GDM1 (cell line): ENCODE data around the gene PTMS.
"Not testable (repeated sequence)": the region's sequence is repeated elsewhere in the genome, so short reads cannot be mapped to it uniquely, and the experiment has no call there.

Experiments
- DNase-seq: peaks from one replicate; lab custom pipeline; 2025; lab: John Stamatoyannopoulos, UW

PTMS gene, protein sequence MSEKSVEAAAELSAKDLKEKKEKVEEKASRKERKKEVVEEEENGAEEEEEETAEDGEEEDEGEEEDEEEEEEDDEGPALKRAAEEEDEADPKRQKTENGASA

DNA sequence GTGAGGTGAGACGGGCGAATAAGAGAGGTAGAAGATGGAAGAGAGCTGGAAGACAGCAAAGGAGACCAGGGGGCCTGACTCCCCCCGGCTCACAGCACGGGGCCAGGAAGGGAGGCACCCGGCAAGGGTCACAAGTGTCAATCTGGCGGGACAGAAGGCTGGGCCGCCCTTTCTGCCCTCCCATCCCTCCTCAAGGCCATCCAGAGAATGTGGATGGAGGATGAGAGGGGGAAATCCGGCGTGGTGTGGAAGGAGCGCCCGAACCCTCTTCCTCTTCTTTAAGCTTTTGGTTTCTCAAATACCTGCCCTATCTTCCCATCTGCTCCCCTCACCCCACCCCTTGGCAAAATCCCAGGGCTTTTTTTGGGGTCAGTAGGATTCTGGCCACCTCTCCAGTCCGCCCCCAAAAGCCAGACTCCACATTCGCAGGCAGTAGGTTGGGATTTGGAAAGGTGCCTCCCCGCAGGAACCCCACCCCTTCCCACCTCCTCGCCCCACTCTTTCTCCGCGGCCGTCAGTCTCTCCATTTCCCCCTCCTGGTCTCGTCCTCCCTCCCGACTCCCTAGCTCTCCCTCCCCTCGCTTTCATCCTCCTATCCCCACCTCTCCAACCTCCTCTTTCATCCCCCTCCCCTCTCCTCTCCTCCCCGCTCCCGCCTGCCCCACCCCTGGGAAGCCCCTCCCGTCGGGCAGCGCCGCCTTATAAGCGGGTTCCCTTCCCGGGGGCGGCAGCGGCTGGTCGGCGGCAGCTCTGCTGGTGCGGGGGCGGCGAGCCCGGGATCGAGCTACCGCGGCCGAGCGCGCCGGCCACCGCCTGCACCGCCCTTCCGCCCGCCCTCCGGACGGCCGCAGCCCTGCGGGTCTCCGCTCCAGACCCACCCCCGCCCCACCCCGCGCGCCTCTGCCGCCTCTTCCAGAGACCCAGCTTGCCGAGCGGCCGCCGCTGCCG is at the start of gene PTMS:
Gene PTMS (plus strand): TSS at position 730 of the 948 bp plus-strand sequence. CDS start 343 bp downstream, outside the sequence.
- DNase-seq = peak; percentile 69

DNA sequence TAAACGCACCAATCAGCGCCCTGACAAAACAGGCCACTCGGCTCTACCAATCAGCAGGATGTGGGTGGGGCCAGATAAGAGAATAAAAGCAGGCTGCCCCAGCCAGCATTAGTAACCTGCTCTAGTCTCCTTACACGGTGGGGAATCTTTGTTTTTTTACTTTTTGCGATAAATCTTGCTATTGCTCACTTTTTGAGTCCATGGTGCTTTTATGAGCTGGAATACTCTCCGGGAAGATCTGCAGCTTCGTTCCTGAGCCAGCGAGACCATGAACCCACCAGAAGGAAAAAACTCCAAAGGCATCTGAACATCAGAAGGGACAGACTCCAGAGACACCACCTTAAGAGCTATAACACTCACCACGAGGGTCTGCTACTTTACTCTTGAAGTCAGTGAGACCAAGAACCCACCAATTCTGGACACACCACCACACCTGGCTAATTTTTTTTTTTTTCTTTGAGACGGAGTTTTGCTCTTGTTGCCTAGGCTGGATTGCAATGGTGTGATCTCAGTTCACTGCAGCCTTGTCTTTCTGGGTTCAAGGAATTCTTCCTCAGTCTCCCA is 49.2 kb upstream of the PTMS start:
- DNase-seq = no peak

DNA sequence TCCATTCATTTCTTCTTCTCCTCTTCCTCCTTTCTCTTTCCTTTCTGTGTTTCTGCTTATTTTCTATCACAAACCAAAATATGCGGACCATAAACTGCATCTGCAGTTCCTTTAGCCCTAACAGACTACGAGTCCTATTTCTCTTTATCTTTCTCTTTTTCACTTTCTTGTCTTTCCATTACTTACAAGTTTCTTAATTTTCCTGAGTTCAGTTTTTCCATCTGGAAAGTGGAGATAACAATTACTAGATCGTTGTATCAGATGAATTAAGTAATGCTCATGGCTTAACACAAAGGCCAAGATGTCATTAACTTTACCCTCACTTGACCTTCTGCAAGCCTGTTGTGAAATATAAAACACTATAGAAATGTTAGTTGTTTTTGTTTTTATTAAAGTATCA is 43.3 kb upstream of the PTMS start:
- no peak for DNase-seq

DNA sequence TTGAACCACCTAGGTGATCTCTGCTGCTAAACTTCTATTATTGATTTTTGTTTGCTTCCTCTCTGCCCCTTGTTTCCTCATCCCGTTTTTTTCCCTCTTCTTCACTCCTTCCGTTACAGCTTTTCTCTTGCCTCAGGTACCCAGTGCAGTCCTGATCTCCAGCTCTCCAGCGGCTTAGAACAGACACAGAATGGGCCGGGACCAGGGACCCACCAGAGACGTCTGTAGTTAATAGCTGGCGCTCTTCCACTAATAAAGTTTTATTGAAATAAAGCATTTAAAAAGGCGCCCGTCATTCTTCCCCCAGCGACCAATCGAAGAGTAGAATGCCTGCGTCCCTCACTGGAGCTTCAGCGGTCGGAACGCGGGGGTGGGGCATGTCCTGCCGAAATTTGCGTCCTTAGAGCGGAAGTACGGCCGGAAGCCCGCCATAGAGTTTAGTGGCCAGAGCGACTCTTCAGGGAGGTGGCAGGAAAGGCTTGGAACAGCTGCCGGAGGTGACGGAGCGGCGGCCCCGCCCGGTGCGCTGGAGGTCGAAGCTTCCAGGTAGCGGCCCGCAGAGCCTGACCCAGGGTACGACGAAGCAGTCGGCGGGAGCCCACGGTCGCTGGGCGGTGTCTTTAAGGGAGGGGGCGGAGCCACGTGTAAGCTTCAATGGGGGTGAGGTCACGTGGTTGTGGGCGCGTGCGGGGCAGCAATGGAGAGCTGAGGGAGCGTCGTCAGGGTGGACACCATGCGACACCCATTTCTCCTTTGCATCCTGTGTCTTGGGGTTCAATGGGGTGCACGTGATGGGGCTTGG is 42.4 kb upstream of the PTMS start, which contains the start of gene COPS7A:
Gene COPS7A (plus strand): TSS at position 440 of the 802 bp plus-strand sequence. CDS start 611 bp downstream, outside the sequence.
- DNase-seq = peak; percentile 99

DNA sequence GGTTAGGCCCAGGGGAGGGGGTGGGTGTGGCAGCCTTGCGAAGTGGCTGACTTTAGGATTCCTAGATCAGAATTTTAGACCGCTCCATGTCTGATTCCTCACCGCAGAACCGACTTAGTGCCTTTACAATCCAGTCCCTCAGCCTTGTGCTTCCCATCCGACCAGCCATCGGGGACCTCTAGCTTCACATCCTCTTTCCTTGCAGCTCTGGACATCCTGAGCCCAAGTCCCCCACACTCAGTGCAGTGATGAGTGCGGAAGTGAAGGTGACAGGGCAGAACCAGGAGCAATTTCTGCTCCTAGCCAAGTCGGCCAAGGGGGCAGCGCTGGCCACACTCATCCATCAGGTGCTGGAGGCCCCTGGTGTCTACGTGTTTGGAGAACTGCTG is 41.8 kb upstream of the PTMS start:
- peak; percentile 45 for DNase-seq

DNA sequence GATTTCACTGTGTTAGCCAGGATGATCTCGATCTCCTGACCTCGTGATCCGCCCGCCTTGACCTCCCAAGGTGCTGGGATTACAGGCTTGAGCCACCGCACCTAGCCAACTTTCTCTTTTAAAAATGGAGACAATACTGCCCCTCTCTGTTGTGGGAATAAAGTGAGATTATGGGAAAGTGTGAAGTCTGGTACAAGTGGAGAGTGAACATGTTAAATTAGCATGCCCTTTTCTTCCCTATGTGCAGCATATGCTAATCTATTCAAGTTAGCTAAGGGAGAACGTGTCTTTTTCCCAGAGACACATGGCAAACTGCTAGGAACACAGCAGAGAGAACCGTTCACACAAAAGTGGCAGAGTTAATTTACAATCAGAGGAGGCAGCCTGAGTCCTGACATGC is 40.8 kb upstream of the PTMS start:
- DNase-seq = no peak

DNA sequence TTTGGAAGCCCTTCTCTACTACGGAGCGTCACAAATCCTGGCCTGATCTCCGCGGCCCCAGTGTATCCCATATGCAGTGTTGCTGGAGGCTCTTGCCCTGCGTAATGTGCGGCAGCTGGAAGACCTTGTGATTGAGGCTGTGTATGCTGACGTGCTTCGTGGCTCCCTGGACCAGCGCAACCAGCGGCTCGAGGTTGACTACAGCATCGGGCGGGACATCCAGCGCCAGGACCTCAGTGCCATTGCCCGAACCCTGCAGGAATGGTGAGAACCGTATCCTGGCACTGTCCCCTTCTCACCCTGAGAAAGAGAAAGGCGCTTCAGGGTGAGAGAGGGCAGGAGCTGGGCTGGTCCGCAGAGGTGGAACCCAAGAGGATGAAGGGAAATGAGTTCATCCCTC is 37.0 kb upstream of the PTMS start:
- DNase-seq = no peak

DNA sequence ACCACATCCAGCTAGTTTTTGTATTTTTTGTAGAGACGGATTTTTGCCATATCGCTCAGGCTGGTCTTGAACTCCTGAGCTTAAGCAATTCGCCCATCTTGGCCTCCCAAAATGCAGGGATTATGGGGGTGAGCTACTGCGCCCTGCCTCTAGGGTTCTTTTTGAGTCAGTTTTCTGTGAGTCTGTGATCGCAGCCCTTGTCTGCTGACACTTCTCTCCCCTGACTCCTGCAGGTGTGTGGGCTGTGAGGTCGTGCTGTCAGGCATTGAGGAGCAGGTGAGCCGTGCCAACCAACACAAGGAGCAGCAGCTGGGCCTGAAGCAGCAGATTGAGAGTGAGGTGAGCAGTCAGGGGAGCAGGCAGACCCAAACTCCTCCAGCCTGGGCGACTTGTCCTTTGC is 36.0 kb upstream of the PTMS start:
- DNase-seq = no peak

DNA sequence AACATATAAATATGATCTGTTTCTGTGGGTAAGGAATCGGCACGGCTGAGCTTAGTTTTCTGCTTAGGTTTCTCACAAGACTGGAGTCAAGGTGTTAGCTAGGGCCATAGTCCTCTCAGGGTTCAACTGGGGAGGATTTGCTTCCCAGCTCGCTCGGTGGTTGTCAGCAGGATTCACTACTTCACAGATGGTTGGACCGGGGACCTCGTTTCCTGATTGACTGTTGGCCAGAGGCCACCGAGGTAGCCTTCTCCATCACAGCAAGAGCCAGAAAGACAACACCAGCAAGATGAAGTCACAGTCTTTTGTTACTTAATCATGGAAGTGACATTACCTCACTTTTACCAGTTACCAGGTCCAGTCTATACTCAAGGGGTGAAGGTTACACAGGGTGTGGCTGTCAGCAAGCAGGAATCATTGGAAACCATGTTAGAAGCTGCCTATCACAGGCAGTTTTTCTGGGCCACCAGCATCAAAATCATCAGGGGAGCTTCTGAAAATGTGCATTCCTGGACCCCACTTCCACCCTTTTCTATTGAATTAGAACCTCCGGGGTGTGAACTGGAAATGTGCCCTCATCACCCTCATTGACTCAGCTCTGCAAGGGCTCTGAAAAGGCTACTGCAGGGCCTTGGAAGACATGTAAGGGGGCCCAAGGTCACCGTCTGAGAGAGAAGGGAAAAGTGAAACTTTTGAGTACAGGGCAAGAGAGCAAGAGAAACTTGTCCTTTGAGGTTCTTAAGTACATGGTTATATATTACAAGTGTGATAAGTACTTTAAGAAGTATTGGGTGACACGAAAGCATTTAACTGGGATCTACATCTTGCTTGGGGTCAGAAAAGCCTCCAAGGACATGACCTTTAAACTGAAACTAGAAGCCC is 31.4 kb upstream of the PTMS start:
- DNase-seq = no peak

DNA sequence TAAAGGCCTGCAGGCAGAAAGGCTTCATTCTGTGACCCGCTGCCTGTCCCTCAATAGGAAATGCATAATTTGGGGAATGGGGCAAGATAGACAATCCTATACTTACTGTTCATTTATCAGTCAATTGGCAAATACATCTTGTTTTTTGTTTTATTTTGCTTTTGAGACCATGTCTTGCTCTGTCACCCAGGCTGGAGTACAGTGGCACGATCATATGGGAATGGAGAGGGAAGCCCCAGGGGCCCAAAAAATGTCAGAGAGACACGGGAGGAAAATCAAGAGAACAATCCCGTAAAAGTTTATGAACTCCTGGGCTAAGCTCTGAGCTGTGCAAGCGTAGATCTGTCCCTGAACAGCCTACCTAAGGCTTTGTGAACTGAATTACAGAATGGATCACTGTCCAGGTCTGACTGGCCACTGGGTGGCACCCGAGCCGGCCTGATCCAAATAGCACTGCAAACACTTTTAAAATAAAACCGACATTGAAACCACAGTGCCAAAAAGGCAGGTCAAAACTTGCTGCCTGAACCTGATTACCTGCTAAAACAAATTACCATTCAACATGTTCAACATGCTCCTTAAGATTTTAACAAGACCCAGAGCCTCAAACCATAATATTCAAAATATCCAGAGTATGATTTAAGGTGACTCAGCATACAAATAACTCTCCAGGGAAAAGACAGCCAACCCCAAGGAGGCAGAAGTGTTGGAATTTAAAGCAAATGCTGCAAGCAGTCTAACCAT is 30.5 kb upstream of the PTMS start:
- DNase-seq = peak; percentile 44

DNA sequence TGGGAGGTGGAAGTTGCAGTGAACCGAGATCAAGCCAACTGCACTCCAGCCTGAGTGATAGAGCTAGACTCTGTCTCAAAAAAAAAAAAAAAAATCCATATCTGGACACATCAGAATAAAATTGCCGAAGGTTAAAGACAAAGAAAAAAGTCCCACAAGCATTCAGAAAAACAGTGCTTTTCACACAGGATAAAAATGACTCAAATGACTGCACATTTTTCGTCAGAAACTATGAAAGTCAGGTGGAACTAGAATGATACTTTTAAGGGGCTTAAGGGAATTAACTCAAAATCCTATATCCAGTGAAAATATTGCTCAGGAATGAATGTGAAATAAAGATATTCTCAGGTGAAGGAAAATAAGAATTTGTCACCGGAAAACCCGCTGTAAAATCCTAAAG is 29.4 kb upstream of the PTMS start:
- DNase-seq = no peak

DNA sequence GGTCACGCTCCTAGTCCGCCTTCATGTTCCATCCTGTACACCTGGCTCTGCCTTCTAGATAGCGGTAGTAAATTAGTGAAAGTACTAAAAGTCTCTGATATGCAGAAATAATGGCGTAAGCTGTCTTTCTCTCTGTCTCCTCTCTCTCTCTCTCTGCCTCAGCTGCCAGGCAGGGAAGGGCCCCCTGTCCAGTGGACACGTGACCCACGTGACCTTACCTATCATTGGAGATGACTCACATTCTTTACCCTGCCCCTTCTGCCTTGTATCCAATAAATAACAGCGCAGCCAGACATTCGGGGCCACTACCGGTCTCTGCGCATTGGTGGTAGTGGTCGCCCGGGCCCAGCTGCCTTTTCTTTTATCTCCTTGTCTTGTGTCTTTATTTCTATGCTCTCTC is 24.1 kb upstream of the PTMS start:
- DNase-seq = not testable (repeated sequence)

DNA sequence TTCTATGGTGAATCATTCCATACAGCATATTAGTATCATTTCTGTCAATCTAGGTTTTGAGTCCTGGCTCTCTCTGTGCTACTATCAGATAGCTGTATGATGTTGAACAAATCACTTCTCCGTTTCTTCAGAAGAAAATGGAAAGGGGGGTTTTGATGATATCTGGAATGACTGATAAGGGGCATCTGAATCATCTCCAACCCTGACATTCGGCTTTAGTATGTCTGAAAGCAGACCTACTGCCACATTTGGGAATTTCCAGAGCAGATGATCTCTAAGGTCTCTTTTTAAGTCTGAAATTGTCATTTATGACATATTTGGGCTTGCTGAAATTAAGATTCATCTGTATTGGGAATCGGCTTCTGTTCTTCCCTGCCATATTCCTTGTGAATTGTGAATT is 23.3 kb upstream of the PTMS start:
- DNase-seq = no peak

DNA sequence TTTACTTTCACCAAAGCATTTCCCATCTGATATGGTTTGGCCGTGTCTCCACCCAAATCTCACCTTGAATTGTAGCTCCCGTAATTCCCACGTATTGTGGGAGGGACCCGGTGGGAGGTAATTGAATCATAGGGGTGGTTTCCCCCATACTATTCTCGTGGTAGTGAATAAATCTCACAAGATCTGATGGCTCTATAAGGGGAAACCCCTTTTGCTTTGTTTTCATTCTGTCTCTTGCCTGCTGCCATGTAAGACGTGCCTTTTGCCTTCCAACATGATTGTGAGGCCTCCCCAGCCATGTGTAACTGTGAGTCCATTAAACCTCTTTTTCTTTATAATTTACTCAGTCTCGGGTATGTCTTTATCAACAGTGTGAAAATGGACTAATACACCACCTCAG is 22.9 kb upstream of the PTMS start:
- not testable (repeated sequence) for DNase-seq

DNA sequence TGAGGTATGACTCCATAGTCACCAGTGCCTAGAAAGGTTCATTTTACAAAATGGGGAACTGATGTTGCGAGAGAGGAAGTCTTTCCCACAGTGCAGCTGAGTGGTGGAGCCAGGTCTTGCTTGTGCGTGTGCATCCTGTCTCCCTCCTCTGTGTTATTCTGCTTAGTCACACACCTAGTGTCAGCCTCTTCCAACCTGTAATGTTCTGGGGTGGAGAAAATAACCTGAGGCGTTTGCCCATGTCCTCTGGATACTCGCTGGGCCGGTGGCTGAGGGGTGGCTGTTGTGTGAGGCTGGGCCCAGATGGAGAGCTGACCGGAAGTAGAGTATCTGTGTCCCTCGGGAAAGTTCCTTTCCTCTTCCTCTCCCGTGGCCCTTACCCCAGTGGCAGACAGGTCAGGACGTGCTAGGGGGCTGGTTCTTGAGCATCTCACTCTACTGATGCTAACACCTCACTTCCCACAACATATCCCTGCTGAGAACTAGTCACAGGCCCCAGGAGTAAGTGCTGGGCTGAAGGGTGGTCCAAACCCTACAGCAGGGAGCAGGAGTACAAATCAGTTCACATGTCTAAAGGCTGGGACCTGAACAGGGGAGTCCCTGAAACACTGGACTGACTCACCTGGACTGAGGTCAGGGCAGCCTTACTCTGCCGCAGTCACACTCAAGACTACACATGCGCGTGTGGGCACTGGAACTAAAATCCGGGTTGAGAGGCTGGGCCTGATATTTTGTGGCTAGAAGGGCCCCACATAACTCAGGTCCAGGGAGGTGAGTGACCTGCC is 20.2 kb upstream of the PTMS start:
- DNase-seq = peak; percentile 81

DNA sequence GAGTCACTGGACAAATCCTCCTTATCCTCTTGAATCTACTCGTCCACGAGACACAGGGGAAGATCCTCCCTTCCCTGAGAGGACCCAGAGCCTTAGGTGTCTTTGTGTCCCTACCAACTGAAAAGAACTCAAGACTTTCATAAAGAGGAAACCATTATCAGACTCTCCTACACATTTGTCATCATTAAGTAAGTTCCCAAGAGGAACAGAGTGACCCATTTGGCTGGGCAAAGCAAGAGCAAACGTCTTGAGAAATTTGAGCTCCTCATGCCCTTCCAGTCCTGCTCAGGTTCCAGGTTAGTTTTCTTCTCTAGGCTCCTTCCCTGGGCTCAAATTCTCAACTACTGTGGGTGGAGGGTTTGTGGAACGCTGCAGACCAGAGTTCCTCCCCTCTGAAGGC is 18.9 kb upstream of the PTMS start:
- no peak for DNase-seq

DNA sequence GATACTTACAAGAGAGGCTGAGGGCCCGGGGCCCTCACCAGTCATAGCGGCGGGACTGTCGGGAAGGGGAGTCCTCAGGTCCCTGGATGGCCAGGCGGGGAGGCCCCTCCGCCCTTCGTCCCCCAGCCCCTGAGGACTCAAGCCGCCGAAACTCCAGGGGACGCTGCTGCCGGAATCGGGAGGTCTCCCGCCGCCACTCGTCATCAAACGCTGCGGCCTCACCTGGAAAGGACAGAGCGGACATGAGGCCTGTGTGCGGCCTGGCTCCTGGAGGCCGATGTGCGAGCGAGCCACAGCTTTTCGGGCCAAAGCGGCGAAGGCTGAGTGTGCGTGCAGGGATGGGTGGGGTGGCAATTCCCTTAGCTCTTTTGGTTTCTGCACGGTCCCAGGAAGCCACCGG is 17.4 kb upstream of the PTMS start:
- no peak for DNase-seq

DNA sequence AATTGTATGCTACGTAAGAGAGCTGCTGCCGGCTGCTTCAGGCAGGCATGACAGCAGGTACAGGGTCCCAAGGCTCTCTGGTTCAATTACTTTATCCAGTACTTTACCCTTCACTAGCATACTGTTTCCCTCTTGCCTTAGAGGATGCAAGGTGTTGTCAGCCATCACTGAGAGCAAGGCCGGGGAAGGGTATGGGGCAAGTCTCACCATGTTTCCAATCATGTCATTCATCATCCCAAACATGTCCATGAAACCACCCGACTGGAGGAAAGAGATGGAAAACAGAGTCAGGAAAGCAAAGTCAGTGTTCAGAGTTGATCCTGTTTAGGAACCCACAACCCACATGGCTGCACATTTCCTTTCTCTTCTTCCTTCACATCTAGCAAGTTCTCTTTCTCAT is 15.7 kb upstream of the PTMS start:
- DNase-seq = no peak

DNA sequence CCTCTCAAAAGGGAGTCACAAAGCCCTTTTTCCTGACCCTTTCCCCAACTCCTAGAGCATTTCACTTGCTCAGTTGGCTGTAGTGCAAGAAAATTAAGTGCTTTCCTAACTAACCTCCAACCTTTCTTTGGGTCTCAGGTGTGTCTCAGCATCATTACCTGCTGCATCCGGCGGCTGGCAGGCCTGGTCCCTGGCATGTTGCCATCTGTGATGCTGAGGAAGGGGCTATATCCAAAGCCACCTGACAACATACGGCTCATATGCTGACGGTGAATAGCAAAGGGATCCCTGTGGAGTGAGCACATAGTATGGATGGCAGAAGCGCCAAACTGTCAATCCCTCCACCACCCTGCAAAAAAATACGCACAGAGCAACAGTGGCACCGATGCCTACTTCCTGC is 14.4 kb upstream of the PTMS start:
- DNase-seq = no peak
